ENCODE data around the gene PCDH15.

DNA sequence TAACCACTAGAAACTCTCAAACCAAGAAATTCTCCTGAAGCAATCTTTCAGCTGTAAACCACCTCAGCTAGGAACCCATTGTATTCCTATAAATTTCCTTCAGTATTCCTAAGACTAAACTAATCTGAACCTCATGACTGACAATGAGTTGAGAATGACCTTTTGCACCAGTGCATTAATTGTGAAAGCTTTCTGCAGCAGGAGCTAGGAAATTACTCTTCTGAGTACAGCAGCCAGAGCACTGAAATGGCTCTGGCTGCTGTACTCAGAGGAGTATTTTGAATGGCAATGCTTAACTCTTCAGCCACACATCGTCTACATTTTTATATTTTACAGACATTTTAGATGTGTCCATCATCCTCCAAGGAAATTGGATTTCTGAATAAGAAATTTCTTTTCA lies 109.7 kb downstream of the PCDH15 start:
- TF ChIP-seq, protein P1, sequence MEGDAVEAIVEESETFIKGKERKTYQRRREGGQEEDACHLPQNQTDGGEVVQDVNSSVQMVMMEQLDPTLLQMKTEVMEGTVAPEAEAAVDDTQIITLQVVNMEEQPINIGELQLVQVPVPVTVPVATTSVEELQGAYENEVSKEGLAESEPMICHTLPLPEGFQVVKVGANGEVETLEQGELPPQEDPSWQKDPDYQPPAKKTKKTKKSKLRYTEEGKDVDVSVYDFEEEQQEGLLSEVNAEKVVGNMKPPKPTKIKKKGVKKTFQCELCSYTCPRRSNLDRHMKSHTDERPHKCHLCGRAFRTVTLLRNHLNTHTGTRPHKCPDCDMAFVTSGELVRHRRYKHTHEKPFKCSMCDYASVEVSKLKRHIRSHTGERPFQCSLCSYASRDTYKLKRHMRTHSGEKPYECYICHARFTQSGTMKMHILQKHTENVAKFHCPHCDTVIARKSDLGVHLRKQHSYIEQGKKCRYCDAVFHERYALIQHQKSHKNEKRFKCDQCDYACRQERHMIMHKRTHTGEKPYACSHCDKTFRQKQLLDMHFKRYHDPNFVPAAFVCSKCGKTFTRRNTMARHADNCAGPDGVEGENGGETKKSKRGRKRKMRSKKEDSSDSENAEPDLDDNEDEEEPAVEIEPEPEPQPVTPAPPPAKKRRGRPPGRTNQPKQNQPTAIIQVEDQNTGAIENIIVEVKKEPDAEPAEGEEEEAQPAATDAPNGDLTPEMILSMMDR (IDR thresholded peaks at IDR 0.05): no peak
- TF ChIP-seq POLR2A (IDR thresholded peaks at IDR 0.05): no peak

Data from prostate gland (tissue), 2 donors.